Stimulated activated naive B cell treated with anti-CD40 and anti-IgM and Interleukin-4, amounts not matched to agents 10 μg/mL and 1 μg/mL and 100 μg/mL, for 72 hours (primary cell): Measurements from ENCODE around the gene TLR1.
"Not testable (repeated sequence)": the region's sequence is repeated elsewhere in the genome, so short reads cannot be mapped to it uniquely, and the experiment has no call there.

ENCODE experiments used
- ATAC-seq, 2 donors: fragments of 150-1000 bp; cut with Tn5 transposase; replicated peaks; 2 replicates each; pipeline ENCODE4 v1.10.0; 2021; ENCODE audit warnings: moderate library complexity in 1 of 2
- DNase-seq: peaks from one replicate; pipeline ENCODE4 v3.0.0; 2021
- H3K27ac Mint-ChIP-seq: one replicate; pipeline ENCODE4 v1.8.0; 2022; ENCODE audit warnings: mild to moderate bottlenecking, mixed read lengths
- H3K27me3 Mint-ChIP-seq, 2 donors: one replicate each; pipeline ENCODE4 v1.8.0; 2022; ENCODE audit warnings: mixed read lengths in 2 of 2
- H3K36me3 Mint-ChIP-seq, 2 donors: one replicate each; pipeline ENCODE4 v1.8.0; 2022; ENCODE audit warnings: mixed read lengths in 2 of 2, mild to moderate bottlenecking in 1 of 2
- H3K4me1 Mint-ChIP-seq, 2 donors: one replicate each; pipeline ENCODE4 v1.8.0; 2022; ENCODE audit warnings: mixed read lengths in 2 of 2, mild to moderate bottlenecking in 1 of 2
- H3K4me3 Mint-ChIP-seq, 2 donors: one replicate each; pipeline ENCODE4 v1.8.0; 2022; ENCODE audit warnings: mild to moderate bottlenecking in 2 of 2, mixed read lengths in 2 of 2, moderate library complexity in 1 of 2
- H3K9me3 Mint-ChIP-seq, 2 donors: one replicate each; pipeline ENCODE4 v1.8.0; 2022; ENCODE audit warnings: mixed read lengths in 2 of 2, mild to moderate bottlenecking in 1 of 2

TLR1 gene

DNA sequence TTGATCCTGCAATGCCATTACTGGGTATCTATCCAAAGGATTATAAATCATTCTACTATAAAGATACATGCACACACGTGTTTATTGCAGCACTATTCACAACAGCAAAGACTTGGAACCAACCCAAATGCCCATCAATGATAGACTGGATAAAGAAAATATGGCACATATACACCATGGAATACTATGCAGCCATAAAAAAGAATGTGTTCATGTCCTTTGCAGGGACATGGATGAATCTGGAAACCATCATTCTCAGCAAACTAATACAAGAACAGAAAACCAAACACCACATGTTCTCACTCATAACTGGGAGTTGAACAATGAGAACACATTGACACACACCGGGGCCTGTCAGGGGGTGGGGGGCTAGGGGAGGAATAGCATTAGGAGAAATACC, 26.7 kb downstream of the TLR1 start:
- not testable (repeated sequence) for H3K27ac Mint-ChIP-seq, ATAC-seq, H3K27me3 Mint-ChIP-seq, H3K4me3 Mint-ChIP-seq, DNase-seq
- Mint-ChIP-seq H3K9me3 (peaks cover 9 to 11% of the 10 kb centered on the region in 2 donors), H3K36me3 (peaks cover 48 to 55% of the 10 kb centered on the region in 2 donors), H3K4me1 (peaks cover 31 to 64% of the 10 kb centered on the region in 2 donors)

DNA sequence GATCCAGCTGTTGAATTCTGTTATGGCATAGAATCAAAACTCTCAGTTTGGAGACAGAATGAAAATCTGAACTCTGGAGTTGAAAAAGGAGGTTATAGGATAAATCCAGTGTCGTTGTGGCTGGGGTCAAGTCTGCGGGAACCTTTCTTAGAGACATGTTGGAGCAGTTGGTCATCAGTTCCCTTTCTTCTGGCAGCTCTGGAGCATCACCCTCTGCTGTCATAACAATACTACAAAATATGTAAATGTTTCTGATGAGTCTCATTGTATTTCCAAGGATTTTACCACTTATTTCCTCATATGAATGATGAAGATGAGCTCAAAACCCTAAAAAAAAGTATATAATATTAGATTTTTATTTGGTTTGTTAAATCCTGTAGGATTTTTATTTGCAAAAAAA, 29.3 kb downstream of the TLR1 start:
- ATAC-seq = no peak
- peak overlapping the region; percentile 37 for H3K27ac Mint-ChIP-seq
- no peak for DNase-seq
- H3K27me3 Mint-ChIP-seq = no peaks in the 10 kb centered on the region
- no peak overlapping the region for H3K4me3 Mint-ChIP-seq
- H3K4me1 Mint-ChIP-seq = peaks cover 38 to 68% of the 10 kb centered on the region in 2 donors
- peaks cover 11 to 12% of the 10 kb centered on the region in 2 donors for H3K9me3 Mint-ChIP-seq
- H3K36me3 Mint-ChIP-seq = peaks cover 55 to 62% of the 10 kb centered on the region in 2 donors

- H3K36me3 Mint-ChIP-seq = peaks cover 51 to 57% of the 10 kb centered on the region in 2 donors
- ATAC-seq = no peak
These were observed 30.2 kb downstream of the TLR1 start for GRCh38 chr4:38774181-38774955.

DNA sequence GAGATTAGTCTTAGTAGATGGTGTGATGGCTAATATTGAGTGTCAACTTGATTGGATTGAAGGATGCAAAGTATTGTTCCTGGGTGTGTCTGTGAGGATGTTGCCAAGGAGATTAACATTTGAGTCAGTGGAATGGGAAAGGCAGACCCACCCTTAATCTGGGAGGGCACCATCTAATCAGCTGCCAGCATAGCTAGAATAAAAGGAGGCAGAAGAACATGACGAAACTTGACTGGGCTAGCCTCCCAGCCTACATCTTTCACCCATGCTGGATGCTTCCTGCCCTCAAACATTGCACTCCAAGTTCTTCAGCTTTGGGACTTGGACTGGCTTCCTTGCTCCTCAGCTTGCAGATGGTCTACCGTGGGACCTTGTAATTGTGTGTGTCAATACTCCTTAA, 34.3 kb downstream of the TLR1 start:
- H3K4me1 Mint-ChIP-seq = peaks cover 54 to 84% of the 10 kb centered on the region in 2 donors
- H3K27me3 Mint-ChIP-seq, DNase-seq, H3K4me3 Mint-ChIP-seq, ATAC-seq: not testable (repeated sequence)
- peaks cover 18 to 20% of the 10 kb centered on the region in 2 donors for H3K9me3 Mint-ChIP-seq
- peak overlapping the region; percentile 38 for H3K27ac Mint-ChIP-seq
- H3K36me3 Mint-ChIP-seq = peaks cover 52 to 56% of the 10 kb centered on the region in 2 donors

More at GRCh38 chr4:38774181-38774955, 30.2 kb downstream of the TLR1 start:
- Mint-ChIP-seq H3K4me1 (peaks cover 41 to 68% of the 10 kb centered on the region in 2 donors), H3K27me3 (no peaks in the 10 kb centered on the region), H3K27ac (peak overlapping the region; percentile 59), H3K9me3 (peaks cover 11 to 14% of the 10 kb centered on the region in 2 donors), H3K4me3 (no peak overlapping the region)
- DNase-seq = no peak

- no peak overlapping the region for H3K4me3 Mint-ChIP-seq
- H3K27me3 Mint-ChIP-seq = no peaks in the 10 kb centered on the region
- H3K27ac Mint-ChIP-seq = peak overlapping the region; percentile 38
- DNase-seq (no peak), ATAC-seq (peak; percentile 60 to 88)
- peaks cover 50 to 84% of the 10 kb centered on the region in 2 donors for H3K4me1 Mint-ChIP-seq
- H3K36me3 Mint-ChIP-seq = peaks cover 49 to 53% of the 10 kb centered on the region in 2 donors
- H3K9me3 Mint-ChIP-seq = peaks cover 18 to 20% of the 10 kb centered on the region in 2 donors
These were observed 34.7 kb downstream of the TLR1 start for GRCh38 chr4:38769857-38770256.

- Mint-ChIP-seq H3K27me3 (no peaks in the 10 kb centered on the region), H3K4me3 (peak overlapping the region; percentile 62 to 73), H3K4me1 (peaks cover 48 to 84% of the 10 kb centered on the region in 2 donors), H3K27ac (peak overlapping the region; percentile 85), H3K36me3 (peaks cover 45 to 49% of the 10 kb centered on the region in 2 donors), H3K9me3 (peaks cover 16 to 18% of the 10 kb centered on the region in 2 donors)
- DNase-seq = no peak
- peak; percentile 4 to 14 for ATAC-seq
These were observed 35.1 kb downstream of the TLR1 start for GRCh38 chr4:38769441-38769840.

- H3K36me3 Mint-ChIP-seq = peaks cover 43 to 44% of the 10 kb centered on the region in 2 donors
- H3K4me1 Mint-ChIP-seq = peaks cover 50 to 84% of the 10 kb centered on the region in 2 donors
- H3K27me3 Mint-ChIP-seq = no peaks in the 10 kb centered on the region
- peaks cover 15 to 18% of the 10 kb centered on the region in 2 donors for H3K9me3 Mint-ChIP-seq
- DNase-seq (no peak), ATAC-seq (peak; percentile 68 to 72)
- H3K27ac Mint-ChIP-seq = peak overlapping the region; percentile 85
- H3K4me3 Mint-ChIP-seq = peak overlapping the region; percentile 62 to 73
These were observed 35.6 kb downstream of the TLR1 start for GRCh38 chr4:38768968-38769394.

- DNase-seq, H3K27me3 Mint-ChIP-seq, ATAC-seq, H3K4me3 Mint-ChIP-seq: not testable (repeated sequence)
- Mint-ChIP-seq H3K9me3 (peaks cover 15 to 18% of the 10 kb centered on the region in 2 donors), H3K4me1 (peaks cover 52 to 92% of the 10 kb centered on the region in 2 donors), H3K36me3 (peaks cover 38 to 39% of the 10 kb centered on the region in 2 donors), H3K27ac (peak overlapping the region; percentile 14)
These were observed 37.7 kb downstream of the TLR1 start for GRCh38 chr4:38766940-38767339.

DNA sequence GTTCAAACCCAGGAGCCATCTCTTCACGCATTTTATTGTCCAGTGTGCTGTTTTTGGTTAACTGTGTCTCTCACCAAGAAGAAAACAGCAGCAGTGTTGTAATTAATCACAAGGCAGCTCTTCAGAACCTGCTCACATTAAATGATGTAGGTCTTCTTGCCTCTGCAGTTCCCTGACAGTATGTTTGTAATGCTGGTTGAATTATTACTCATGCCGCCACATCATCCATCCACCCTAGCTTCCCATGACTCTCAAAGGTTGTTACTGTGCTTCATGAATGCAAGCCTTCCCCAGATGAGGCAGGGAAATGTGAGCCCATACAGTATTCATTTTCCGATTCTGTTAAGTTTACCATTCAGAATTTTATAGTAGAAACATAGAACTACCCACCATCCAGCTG, 39.2 kb downstream of the TLR1 start:
- H3K27me3 Mint-ChIP-seq = no peaks in the 10 kb centered on the region
- H3K4me3 Mint-ChIP-seq = no peak overlapping the region
- peaks cover 15% of the 10 kb centered on the region in 2 donors for H3K9me3 Mint-ChIP-seq
- no peak for ATAC-seq
- peaks cover 54 to 93% of the 10 kb centered on the region in 2 donors for H3K4me1 Mint-ChIP-seq
- no peak for DNase-seq
- peaks cover 31 to 32% of the 10 kb centered on the region in 2 donors for H3K36me3 Mint-ChIP-seq
- no peak overlapping the region for H3K27ac Mint-ChIP-seq

DNA sequence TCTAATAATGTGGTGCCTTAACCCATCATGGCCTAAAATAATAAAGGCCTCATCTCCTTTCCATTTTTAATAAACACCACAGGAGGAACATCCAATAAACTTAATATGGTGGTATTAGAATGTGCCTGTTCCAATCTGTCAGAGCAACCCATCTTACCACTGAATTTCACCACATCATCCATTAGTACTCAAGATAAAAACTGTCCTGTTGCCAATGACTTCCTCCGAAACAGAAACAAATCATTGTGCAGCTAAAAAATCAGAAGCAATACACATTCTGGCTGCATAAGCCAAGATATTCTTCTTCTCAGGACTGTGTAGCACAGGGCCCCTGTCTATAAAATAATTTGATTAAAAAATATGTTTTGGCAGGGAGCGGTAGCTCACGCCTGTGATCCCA, 40.3 kb downstream of the TLR1 start:
- Mint-ChIP-seq H3K4me3 (no peak overlapping the region), H3K27ac (no peak overlapping the region), H3K36me3 (peaks cover 31 to 32% of the 10 kb centered on the region in 2 donors), H3K4me1 (peaks cover 48 to 93% of the 10 kb centered on the region in 2 donors), H3K27me3 (no peaks in the 10 kb centered on the region), H3K9me3 (peaks cover 13 to 15% of the 10 kb centered on the region in 2 donors)
- DNase-seq = no peak
- no peak for ATAC-seq

DNA sequence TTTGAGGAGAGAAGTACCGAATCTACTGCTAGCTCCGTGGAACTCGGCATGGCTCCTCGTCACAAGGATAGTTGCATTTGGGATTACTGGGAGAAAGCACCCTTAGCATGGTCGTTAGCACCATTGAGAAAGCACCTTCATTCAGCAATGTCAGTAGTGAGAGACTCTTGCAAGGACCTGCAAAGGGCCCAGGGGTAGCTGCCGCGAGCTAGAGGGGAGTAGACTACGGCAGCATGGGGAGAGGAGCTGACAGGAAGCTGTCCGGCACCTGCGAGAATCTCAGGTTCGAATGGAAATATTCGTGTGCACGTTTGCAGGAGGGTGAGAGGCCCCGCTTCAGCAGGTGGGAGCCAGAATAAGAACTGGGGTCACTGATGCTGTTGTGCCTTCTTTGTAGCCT, 42.0 kb downstream of the TLR1 start:
- ATAC-seq (no peak), DNase-seq (no peak)
- Mint-ChIP-seq H3K4me1 (peaks cover 40 to 83% of the 10 kb centered on the region in 2 donors), H3K27ac (peak overlapping the region; percentile 95), H3K27me3 (no peaks in the 10 kb centered on the region), H3K9me3 (peaks cover 12 to 14% of the 10 kb centered on the region in 2 donors), H3K36me3 (peaks cover 26 to 28% of the 10 kb centered on the region in 2 donors), H3K4me3 (peak overlapping the region; percentile 74 to 87)

- DNase-seq (no peak), ATAC-seq (no peak)
- Mint-ChIP-seq H3K27me3 (no peaks in the 10 kb centered on the region), H3K27ac (no peak overlapping the region), H3K36me3 (peaks cover 5 to 6% of the 10 kb centered on the region in 2 donors), H3K4me3 (no peak overlapping the region), H3K4me1 (peaks cover 29 to 63% of the 10 kb centered on the region in 2 donors), H3K9me3 (no peaks in the 10 kb centered on the region)
These were observed 44.8 kb downstream of the TLR1 start for GRCh38 chr4:38759790-38760122.

DNA sequence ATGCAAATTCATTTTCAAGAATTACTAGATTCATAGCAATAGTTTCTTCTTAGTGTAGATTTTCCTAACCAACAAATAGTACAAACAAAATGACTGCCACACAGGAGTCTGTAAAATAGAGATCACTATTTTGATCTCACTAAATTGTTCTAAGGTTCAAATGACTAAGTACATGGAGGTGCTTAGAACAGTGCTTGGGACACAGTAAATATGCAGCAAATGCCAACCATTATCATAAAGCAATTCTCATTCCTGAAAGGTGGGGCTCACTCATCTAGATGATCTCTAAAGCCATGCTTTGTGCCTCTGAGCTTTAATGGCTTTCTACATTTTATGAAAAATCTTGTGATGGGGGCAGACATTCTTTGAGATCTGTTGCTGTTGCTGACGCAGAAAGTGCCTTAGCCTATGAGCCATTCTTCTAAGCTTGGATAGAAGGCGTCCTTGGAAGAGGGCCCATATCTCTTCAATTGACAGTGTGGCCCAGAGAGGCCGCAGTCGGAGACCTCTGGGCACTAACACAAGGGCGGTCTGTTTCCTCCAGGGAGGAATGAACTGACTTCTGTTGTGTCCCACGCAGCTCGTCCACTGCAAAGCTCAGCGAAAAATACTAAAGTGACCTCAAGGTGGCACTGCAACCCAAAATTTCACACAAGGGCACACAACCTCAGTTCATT, 45.3 kb downstream of the TLR1 start:
- no peak overlapping the region for H3K27ac Mint-ChIP-seq
- ATAC-seq = no peak
- H3K36me3 Mint-ChIP-seq = peaks cover 5% of the 10 kb centered on the region in 2 donors

DNA sequence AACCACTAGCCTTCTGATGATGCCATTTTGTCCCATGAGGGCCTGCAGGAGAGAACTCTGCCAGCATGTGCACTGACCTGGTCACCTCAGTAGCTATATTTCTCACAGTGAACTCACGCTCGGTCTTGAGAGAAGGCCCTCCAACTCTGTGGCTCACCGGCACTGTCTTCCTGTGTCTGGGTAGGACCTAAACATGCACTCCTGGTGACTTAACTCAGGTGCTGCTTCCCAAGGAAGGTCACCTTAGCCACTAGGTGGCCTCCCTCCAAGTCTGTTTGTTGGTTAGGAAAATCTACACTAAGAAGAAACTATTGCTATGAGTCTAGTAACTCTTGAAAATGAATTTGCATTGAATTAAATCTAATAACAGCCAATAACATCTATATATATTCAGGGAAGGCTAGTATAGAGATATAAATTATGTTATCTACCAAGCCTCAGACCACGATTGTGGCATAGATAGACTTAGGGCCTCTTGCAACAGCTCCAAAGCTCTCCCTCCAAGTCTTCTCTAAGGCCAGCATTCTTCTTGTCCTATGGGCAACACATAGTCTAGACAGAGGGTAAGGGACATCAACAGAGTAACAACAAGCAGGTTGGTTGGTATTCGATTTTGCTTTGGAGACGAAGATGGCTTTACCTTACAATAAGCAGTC, 46.5 kb downstream of the TLR1 start:
- peaks cover 3 to 5% of the 10 kb centered on the region in 2 donors for H3K36me3 Mint-ChIP-seq

More for the DNA sequence above, 45.3 kb downstream of the TLR1 start:
- H3K27me3 Mint-ChIP-seq = no peaks in the 10 kb centered on the region
- H3K4me1 Mint-ChIP-seq = peaks cover 27 to 58% of the 10 kb centered on the region in 2 donors
- H3K4me3 Mint-ChIP-seq = no peak overlapping the region
- H3K9me3 Mint-ChIP-seq = no peaks in the 10 kb centered on the region
- peak; percentile 64 for DNase-seq

More for the DNA sequence above, 46.5 kb downstream of the TLR1 start:
- H3K27ac Mint-ChIP-seq = no peak overlapping the region
- DNase-seq (no peak), ATAC-seq (no peak)
- peaks cover 25 to 48% of the 10 kb centered on the region in 2 donors for H3K4me1 Mint-ChIP-seq
- no peaks in the 10 kb centered on the region for H3K9me3 Mint-ChIP-seq
- H3K27me3 Mint-ChIP-seq = no peaks in the 10 kb centered on the region
- H3K4me3 Mint-ChIP-seq = no peak overlapping the region
